Occipital lobe (tissue), 2 donors: Measurements from ENCODE around the gene ANKAR. TPM values are rescaled to one million over a fixed set of nuclear protein-coding genes. Genes with fewer than 3 reads are reported as not detected.
"Not testable (repeated sequence)": the region's sequence is repeated elsewhere in the genome, so short reads cannot be mapped to it uniquely, and the experiment has no call there.

ENCODE experiments used
- DNase-seq: peaks from one replicate; lab custom pipeline; 2025; lab: John Stamatoyannopoulos, UW
- total RNA-seq: library from RNA; depleted of rRNA; stranded (reverse); fragments of >200 nt; gene quantifications from one replicate; pipeline ENCODE4 v1.2.3, GENCODE V29; 2014

Gene ANKAR
- total RNA-seq, 1 donor from 2014 or later, result 55.4 TPM

DNA sequence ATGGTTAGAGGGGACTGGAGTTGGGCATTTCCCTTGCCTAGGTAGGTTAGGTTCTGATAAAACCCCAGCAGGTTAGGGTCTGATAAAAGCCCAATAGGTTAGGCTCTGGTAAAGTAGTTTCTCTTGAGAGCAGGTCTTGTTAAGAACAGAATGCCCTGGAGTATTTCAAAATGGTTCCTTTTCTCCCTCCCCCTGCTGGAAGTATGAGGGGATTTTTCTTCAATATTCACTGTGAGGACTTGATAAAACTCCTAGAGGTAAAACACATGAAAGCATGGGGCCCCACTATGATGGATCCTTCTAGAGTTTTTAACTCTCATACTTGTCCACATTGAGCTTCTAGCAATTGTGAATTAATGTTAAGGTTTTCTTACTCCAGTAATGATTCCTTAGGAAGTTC is 27.6 kb downstream of the ANKAR start:
- DNase-seq, result no peak

GRCh38 chr2:189709501-189710221 is 35.2 kb downstream of the ANKAR start:
- DNase-seq, result no peak

DNA sequence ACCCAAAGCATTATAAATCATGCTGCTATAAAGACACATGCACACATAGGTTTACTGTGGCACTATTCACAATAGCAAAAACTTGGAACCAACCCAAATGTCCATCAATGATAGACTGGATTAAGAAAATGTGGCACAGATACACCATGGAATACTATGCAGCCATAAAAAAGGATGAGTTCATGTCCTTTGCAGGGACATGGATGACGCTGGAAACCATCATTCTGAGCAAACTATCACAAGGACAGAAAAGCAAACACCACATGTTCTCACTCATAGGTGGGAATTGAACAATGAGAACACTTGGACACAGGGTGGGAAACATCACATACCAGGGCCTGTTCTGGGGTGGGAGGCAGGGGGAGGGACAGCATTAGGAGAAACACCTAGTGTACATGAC is 43.1 kb downstream of the ANKAR start:
- DNase-seq, result not testable (repeated sequence)

DNA sequence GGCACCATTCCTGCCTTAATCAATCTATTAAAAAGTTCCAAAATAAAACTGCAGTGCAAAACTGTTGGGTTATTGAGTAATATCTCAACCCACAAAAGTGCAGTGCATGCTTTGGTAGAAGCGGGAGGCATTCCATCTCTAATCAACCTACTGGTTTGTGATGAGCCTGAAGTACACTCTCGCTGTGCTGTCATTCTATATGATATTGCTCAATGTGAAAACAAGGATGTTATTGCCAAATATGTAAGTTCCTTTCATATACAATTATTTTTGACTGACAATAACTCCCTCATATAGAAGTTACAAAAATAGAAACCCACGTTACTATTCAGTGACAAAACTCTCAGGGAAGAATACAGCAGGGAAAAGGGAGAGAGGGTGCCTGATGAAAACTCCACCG is 45.1 kb downstream of the ANKAR start:
- DNase-seq, result no peak

- DNase-seq, result no peak
Observed at GRCh38 chr2:189723192-189723591, 48.7 kb downstream of the ANKAR start.

Other genes with a start within 250 kb of the ANKAR start
- gene WDR75, start 233.2 kb upstream of the ANKAR start, total RNA-seq, result 91.9 TPM
- gene SLC40A1, start 93.9 kb upstream of the ANKAR start, total RNA-seq, result 43.0 TPM
- gene ASNSD1, start 13.2 kb upstream of the ANKAR start, total RNA-seq, result 137 TPM
- gene OSGEPL1, start 88.1 kb downstream of the ANKAR start, total RNA-seq, result 25.6 TPM
- 64.4 TPM for gene ORMDL1, start 109.7 kb downstream of the ANKAR start, total RNA-seq
- gene PMS1, start 109.8 kb downstream of the ANKAR start, total RNA-seq, result 73.8 TPM